ENCODE results near the gene ACOT11. TPM values are rescaled to one million over a fixed set of nuclear protein-coding genes. Genes with fewer than 3 reads are reported as not detected.

ACOT11 gene
- total and polyA plus RNA-seq, 2 of the 4 experiments (the other 2 are of a cell fraction): 2.5 to 2.7 TPM

- Histone ChIP-seq H4K8ac (ENCODE audit: low read depth in 2 of 2, low read length in 2 of 2) (no peak overlapping the region), H3K4me1 (ENCODE audit: control insufficient read depth, insufficient read depth, low read length) (no peaks in the 10 kb centered on the region), H2AFZ (replicated peaks; ENCODE audit: low read length, poor library complexity) (no peak overlapping the region), H3K79me1 (ENCODE audit: low read depth in 1 of 2, low read length in 2 of 2) (no peaks in the 10 kb centered on the region), H4K91ac (ENCODE audit: insufficient read depth, low read depth, low read length) (no peak overlapping the region), H2BK120ac (ENCODE audit: low read depth, low read length) (no peak overlapping the region), H3K56ac (ENCODE audit: extremely low read depth, insufficient read depth, low read length) (no peak overlapping the region), H3K27ac (ENCODE audit: insufficient read depth, low read length) (no peak overlapping the region), H2BK15ac (ENCODE audit: low read depth, low read length) (no peak overlapping the region), H3K27me3 (ENCODE audit: control insufficient read depth, insufficient read depth, low read length) (peaks cover 14% of the 10 kb centered on the region), H2AK5ac (ENCODE audit: low read depth, low read length) (no peak overlapping the region), H4K5ac (ENCODE audit: low read depth, low read length) (no peak overlapping the region), H3K4me2 (ENCODE audit: low read depth, low read length) (no peak overlapping the region), H3K14ac (replicated peaks; ENCODE audit: low read depth, low read length) (no peak overlapping the region), H3K9ac (ENCODE audit: low read depth, low read length) (no peak overlapping the region), H3K23ac (ENCODE audit: low read depth, low read length) (no peak overlapping the region), H4K20me1 (ENCODE audit: insufficient read depth, low read length) (no peaks in the 10 kb centered on the region), H2AK9ac (replicated peaks; ENCODE audit: low read depth, low read length, poor library complexity) (no peak overlapping the region), H3K9me3 (ENCODE audit: control insufficient read depth, insufficient read depth, low read length) (no peaks in the 10 kb centered on the region), H2BK20ac (ENCODE audit: low read depth, low read length) (no peak overlapping the region), H3K18ac (ENCODE audit: low read depth, low read length) (no peak overlapping the region), H3K9me1 (ENCODE audit: insufficient read depth, low read length) (no peaks in the 10 kb centered on the region), H2BK5ac (ENCODE audit: low read depth, low read length, poor library complexity, severe bottlenecking) (no peak overlapping the region), H3K4me3 (ENCODE audit: insufficient read depth, low read depth, low read length) (no peak overlapping the region), H3K4ac (ENCODE audit: low read depth, low read length) (no peak overlapping the region), H3K36me3 (ENCODE audit: control insufficient read depth, insufficient read depth, low read length) (no peaks in the 10 kb centered on the region)
- no peak for TF ChIP-seq RAD21 (IDR thresholded peaks at IDR 0.05; ENCODE audit: low read length)
- no peak for TF ChIP-seq CTCF (conservative IDR thresholded peaks at IDR 0.05; ENCODE audit: low read depth, low read length)
- TF ChIP-seq RFX5 (IDR thresholded peaks at IDR 0.05; ENCODE audit: low read depth, low read length): no peak
- TF ChIP-seq MAZ (IDR thresholded peaks at IDR 0.05; ENCODE audit: borderline replicate concordance, low read depth, low read length): no peak
- TF ChIP-seq RCOR1 (IDR thresholded peaks at IDR 0.05; ENCODE audit: insufficient replicate concordance, low read length): no peak
- TF ChIP-seq POLR2A (IDR thresholded peaks at IDR 0.05; ENCODE audit: low read depth, low read length): no peak
- no peak for TF ChIP-seq FOS (IDR thresholded peaks at IDR 0.05; ENCODE audit: low read depth, low read length)
- TF ChIP-seq BHLHE40 (IDR thresholded peaks at IDR 0.05; ENCODE audit: low read depth, low read length): no peak
- TF ChIP-seq MXI1 (IDR thresholded peaks at IDR 0.05; ENCODE audit: borderline replicate concordance, low read depth, low read length): no peak
- ChIA-PET CTCF (no interaction called here), POLR2A (ENCODE audit: unreplicated experiment) (no interaction called here)
- intact Hi-C loops (cut with micrococcal nuclease): no loop called here
- ATAC-seq (ENCODE audit: low read depth) (no peak), DNase-seq (no peak)
- WGBS, 2 experiments (ENCODE audit: extremely low coverage in 2 of 2, insufficient read length in 1 of 2): 69% methylated on average over 2 of the region's 5 CpGs; no CpG with 5 or more reads in 1 of the 2 experiments
- in situ Hi-C loops (cut with MboI; ENCODE audit: low sequenced_read_pairs): no loop called here
- BruUV-seq (replicated peaks): no TSS peak
- dilution Hi-C loops (cut with HindIII; ENCODE audit: low sequenced_read_pairs, unreplicated experiment): no loop called here
Measured at GRCh38 chr1:54519709-54520108, 28.3 kb upstream of the ACOT11 start.
